Measurements from ENCODE around the gene SRGAP1. TPM values are rescaled to one million over a fixed set of nuclear protein-coding genes. Genes with fewer than 3 reads are reported as not detected.

SRGAP1 gene
- 2.9 and 7.6 TPM in 2 replicates for total RNA-seq

GRCh38 chr12:63844391-63845341 lies at the start of gene SRGAP1:
Gene SRGAP1 (plus strand): TSS chr12:63844700. CDS start chr12:63844817, 117 bp downstream.

Other genes starting within 250 kb of the SRGAP1 start
- 0.16 and 3.2 TPM in 2 replicates for gene DPY19L2, start 176.2 kb upstream of the SRGAP1 start, total RNA-seq
- gene RXYLT1, start 64.8 kb upstream of the SRGAP1 start, total RNA-seq, result 7.3 and 9.4 TPM in 2 replicates